ENCODE data around the gene CALML6. TPM values are rescaled to one million over a fixed set of nuclear protein-coding genes. Genes with fewer than 3 reads are reported as not detected.
"Not testable (repeated sequence)": the region's sequence is repeated elsewhere in the genome, so short reads cannot be mapped to it uniquely, and the experiment has no call there.

Gene CALML6
- total and polyA plus RNA-seq, 5 donors, result 0.18 to 0.36 (median 0.24) TPM; not detected in 2

DNA sequence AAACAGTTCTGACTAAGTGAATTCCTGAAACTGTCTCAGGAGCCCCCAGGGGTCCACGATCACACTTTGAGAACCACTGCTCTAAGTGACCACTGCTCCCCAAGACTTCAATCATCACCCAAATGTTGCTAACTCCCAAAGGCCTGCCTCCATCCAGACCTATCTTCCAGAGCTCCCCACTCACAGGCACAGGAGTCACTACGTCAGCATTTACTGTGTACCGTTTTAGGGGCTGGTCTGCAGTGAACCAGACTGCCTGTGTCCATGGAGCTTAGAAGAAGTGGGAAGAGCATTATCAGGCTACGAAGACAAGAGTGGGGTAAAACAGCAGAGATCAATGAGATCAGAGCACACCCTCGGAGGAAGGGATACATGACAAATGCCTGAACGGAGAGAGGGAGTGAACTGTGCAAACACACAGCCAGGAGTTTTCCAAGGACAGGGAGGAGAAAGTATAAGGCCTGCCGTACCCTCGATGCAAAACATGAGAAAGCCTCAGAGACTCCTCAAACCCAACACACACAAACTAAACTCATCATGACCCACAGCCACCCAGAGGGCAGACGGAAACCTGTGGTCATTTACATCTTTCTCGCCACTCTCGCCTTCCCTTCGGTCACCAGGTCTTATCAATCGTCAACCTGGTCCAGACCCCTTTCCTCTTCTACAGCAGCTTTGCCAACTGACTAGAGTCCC, 34.3 kb upstream of the CALML6 start:
- no peak overlapping the region for H3K4me3 ChIP-seq (ENCODE audit: low read length)
- H3K9me3 ChIP-seq (ENCODE audit: control insufficient read depth, low read length), result no peaks in the 10 kb centered on the region
- H3K4me1 ChIP-seq (ENCODE audit: control insufficient read depth, insufficient read depth, low read length), result peaks cover 32% of the 10 kb centered on the region
- 42% methylated on average over 13 of the region's 13 CpGs for WGBS
- no peak overlapping the region for H3K27ac ChIP-seq (ENCODE audit: low read length)
- intact Hi-C loops (cut with DNase I), result loop anchor here in 1 of 4 donors (10.0 kb wide), 1 partner anchor 46 kb away; no protein-coding TSS in a partner anchor
- peak in 1 of 3 donors; percentile 1 for DNase-seq
- H3K27me3 ChIP-seq (ENCODE audit: control insufficient read depth, insufficient read depth), result no peaks in the 10 kb centered on the region
- ATAC-seq, result no peak

DNA sequence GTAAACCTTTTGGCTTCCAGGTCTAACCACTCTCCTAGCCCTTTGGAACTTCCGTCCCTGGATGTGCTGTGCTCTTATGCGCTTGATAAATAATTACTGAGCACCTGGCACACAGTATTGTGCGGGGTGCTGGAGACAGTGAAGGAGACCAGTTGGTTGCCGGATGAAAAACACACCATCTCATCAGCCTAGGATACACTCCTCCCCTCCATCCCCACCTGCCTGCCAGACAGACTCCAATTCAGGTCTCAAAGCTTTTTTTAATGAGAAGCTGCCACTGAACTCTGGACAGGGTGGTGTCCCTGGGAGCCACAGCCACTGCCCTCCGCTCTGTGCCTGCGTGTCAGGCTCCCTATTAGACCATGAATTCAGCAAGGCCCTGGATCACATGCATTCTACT, 33.3 kb upstream of the CALML6 start:
- WGBS, result 79% methylated on average over 6 of the region's 6 CpGs

DNA sequence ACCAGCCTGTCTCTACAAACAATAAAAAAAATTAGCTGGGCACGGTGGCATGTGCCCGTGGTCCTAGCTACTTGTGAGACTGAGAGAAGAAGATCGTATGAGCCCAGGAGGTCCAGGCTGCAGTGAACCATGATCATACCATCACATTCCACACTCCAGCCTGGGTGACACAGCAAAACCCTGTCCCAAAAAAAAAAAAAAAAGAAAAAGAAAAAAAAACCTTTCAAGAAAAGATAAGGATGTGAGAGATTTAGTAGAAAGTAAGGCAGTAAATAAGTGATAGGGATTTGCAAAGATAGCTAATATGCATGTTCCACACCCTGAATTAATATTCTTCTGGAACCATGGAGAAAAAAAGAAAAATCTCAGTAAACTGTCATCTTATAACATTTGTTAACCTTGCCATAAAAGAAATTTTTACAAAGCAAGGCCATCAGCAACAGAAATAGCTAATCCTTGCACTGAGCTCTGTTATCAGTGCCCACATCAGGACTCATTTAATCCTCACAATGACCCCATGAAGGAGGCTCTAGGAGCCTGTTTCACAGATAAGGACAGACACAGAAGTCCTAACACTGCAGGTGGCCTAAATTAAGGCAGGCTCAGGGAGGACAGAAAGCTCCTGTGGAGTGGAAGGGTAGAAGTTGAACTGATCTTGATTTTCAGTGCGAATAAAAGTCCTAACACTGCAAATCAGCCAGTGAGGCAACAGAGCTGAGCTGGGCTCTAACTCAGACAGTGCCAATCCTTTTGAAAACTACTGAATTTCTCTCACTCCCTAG, 31.8 kb upstream of the CALML6 start:
- intact Hi-C loops (cut with DNase I), result loop anchor here in 1 of 4 donors (10.0 kb wide), 1 partner anchor 48 kb away; no protein-coding TSS in a partner anchor
- Histone ChIP-seq H3K4me3 (ENCODE audit: low read length) (no peak overlapping the region), H3K4me1 (ENCODE audit: control insufficient read depth, insufficient read depth, low read length) (peaks cover 25% of the 10 kb centered on the region), H3K27ac (ENCODE audit: low read length) (peak overlapping the region; percentile 30), H3K27me3 (ENCODE audit: control insufficient read depth, insufficient read depth) (no peaks in the 10 kb centered on the region), H3K9me3 (ENCODE audit: control insufficient read depth, low read length) (no peaks in the 10 kb centered on the region)
- DNase-seq (peak in 1 of 3 donors; percentile 5), ATAC-seq (peak in 1 of 2 donors; percentile 27)
- 33% methylated on average over 4 of the region's 4 CpGs for WGBS

More for the DNA sequence above, 33.3 kb upstream of the CALML6 start:
- DNase-seq (no peak), ATAC-seq (peak; percentile 16 to 34)
- H3K4me3 ChIP-seq (ENCODE audit: low read length), result no peak overlapping the region
- intact Hi-C loops (cut with DNase I), result loop anchor here in 1 of 4 donors (10.0 kb wide), 1 partner anchor 47 kb away; no protein-coding TSS in a partner anchor
- no peaks in the 10 kb centered on the region for H3K9me3 ChIP-seq (ENCODE audit: control insufficient read depth, low read length)
- no peak overlapping the region for H3K27ac ChIP-seq (ENCODE audit: low read length)
- peaks cover 24% of the 10 kb centered on the region for H3K4me1 ChIP-seq (ENCODE audit: control insufficient read depth, insufficient read depth, low read length)
- H3K27me3 ChIP-seq (ENCODE audit: control insufficient read depth, insufficient read depth), result no peaks in the 10 kb centered on the region

DNA sequence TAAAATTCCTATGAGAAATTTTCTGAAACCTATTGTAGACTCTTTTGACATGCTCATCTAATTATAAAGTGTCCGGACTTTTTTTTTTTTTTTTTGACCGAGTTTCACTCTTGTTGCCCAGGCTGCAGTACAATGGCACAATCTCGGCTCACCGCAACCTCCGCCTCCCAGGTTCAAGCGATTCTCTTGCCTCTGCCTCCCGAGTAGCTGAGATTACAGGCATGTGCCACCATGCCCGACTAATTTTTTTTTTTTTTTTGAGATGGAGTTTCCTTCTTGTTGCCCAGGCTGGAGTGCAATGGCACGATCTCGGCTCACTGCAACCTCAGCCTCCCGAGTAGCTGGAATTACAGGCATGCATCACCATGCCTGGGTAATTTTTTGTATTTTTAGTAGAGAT, 31.2 kb upstream of the CALML6 start:
- intact Hi-C loops (cut with DNase I), result loop anchor here in 1 of 4 donors (10.0 kb wide), 1 partner anchor 49 kb away; no protein-coding TSS in a partner anchor
- H3K9me3 ChIP-seq (ENCODE audit: control insufficient read depth, low read length); H3K27me3 ChIP-seq (ENCODE audit: control insufficient read depth, insufficient read depth); H3K4me3 ChIP-seq (ENCODE audit: low read length); H3K27ac ChIP-seq (ENCODE audit: low read length); ATAC-seq: not testable (repeated sequence)
- peaks cover 25% of the 10 kb centered on the region for H3K4me1 ChIP-seq (ENCODE audit: control insufficient read depth, insufficient read depth, low read length)
- DNase-seq, result peak in 1 of 3 donors; percentile 26
- WGBS, result 63% methylated on average over 11 of the region's 11 CpGs

DNA sequence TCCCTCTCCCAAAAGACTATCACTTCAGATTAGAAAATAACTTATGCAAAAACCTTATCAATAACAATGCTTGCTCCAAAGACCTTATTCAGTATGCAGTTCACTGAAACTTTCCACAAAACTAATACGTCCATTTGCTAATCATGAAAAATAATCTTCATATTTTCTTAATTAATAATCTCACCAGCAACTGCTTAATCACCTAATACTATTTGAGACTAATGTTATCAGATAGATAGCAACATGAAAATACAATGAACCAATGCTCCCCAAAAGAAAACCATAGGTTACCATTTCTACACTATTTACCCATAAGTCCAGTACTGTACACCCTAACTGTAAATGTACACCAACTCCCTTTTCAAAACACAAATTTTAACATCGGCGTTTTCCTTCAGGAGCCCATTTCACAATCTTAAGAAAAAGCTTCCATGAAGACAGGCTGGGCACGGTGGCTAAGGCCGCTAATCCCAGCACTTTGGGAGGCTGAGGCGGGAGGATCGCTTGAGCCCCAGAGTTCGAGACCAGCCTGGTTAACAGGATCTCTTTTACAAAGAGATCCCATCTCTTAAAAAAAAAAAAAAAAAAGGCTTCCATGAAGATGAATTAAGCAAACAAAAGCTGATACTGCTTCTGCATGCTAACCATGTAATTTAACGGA, 25.8 kb upstream of the CALML6 start:
- peak overlapping the region; percentile 99 for H3K4me3 ChIP-seq (ENCODE audit: low read length)
- peaks cover 13% of the 10 kb centered on the region for H3K4me1 ChIP-seq (ENCODE audit: control insufficient read depth, insufficient read depth, low read length)

DNA sequence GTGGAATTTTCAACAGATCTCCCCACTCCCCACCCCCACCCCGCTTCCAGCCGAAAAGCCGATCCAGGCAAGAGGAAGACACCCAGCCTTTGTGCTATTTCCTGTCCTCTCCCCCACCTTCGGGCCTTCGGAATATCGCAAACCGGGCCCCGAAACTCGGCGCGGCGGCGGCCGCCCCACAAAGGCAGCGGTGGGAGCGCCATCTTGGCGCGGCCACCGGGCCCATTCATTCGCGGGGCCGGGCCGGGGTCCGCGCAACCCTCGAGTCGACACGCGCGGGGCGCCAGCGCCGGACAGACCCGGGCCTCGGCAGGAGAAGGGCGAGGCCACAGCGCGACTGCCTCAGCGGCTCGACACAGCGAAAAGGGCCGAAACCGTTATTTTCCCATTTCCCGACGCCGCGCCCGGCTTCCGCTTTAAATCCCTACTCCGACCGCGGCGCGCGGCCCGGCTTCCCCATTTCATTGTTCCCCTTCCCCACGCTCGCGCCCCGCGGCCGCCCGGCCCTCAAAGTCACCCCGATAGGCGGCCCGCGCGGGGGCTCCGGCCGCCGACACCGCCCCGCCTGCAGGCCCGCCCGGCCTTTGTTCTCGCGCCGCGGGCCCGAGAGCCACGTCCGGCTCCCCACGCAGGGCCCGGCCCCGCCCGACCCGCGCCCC, 25.1 kb upstream of the CALML6 start:
- intact Hi-C loops (cut with DNase I), result loop anchor here in 2 of 4 donors (10.0 kb wide), 2 partner anchors 55 to 105 kb away; no protein-coding TSS in a partner anchor
- Histone ChIP-seq H3K4me1 (ENCODE audit: control insufficient read depth, insufficient read depth, low read length) (peaks cover 20% of the 10 kb centered on the region), H3K4me3 (ENCODE audit: low read length) (peak overlapping the region; percentile 99), H3K9me3 (ENCODE audit: control insufficient read depth, low read length) (no peaks in the 10 kb centered on the region), H3K27me3 (ENCODE audit: control insufficient read depth, insufficient read depth) (no peaks in the 10 kb centered on the region), H3K27ac (ENCODE audit: low read length) (peak overlapping the region; percentile 94)
- WGBS, result under 1% methylated on average over 88 of the region's 88 CpGs
- ATAC-seq (peak; percentile 2 to 22), DNase-seq (peak; percentile 76 to 90 (median 88))

More for the DNA sequence above, 25.8 kb upstream of the CALML6 start:
- DNase-seq (peak in 1 of 3 donors; percentile 18), ATAC-seq (no peak)
- 11% methylated on average over 9 of the region's 9 CpGs for WGBS
- intact Hi-C loops (cut with DNase I), result loop anchor here in 1 of 4 donors (10.0 kb wide), 1 partner anchor 54 kb away; no protein-coding TSS in a partner anchor
- Histone ChIP-seq H3K9me3 (ENCODE audit: control insufficient read depth, low read length) (no peaks in the 10 kb centered on the region), H3K27ac (ENCODE audit: low read length) (no peak overlapping the region), H3K27me3 (ENCODE audit: control insufficient read depth, insufficient read depth) (no peaks in the 10 kb centered on the region)

DNA sequence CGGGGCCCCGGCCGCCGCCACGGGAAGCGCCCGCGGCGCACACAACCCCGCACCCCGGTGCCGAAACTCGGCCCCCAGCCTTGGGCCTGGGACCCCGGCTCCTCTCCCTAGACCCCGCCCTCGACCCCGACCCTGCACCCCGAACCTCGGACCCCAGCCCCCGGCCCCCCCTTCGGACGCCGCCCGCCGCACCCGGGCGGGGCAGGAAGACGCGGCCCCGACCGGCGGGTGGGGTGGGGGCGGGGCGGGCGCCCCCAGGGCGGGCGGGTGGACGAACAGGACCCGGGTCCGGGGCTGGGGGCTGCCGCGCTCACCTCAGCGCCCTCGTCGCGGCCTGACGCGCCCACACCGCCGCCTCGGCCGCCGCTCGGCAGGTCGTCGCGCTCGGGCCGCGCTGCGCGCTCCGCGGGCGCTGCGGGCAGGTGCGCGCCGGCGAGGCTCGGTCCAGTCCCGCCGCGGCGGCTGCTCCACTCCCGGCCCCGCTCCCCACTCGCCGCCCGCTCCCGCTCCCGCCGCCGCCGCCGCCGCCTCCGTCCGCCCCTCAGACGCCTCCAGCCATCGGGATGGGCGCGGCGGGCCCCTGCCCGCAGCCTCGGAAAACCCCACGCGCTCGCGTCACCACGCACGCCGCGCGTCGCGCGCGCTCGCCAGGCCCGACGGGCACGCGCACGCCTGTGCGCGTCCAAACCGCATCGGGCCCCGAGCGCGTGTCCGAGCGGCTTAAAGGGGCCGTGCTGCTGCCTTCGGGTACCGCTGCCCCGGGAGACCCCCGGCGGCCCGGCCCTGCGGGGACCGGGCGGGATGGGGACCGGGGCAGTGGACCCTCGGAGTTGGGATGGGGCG, 24.3 kb upstream of the CALML6 start, which contains the start of gene GNB1:
TSS of gene GNB1 (minus strand) at position 582 of the 843 bp plus-strand sequence. CDS start 65,634 bp downstream, outside the sequence.
- Histone ChIP-seq H3K27ac (ENCODE audit: low read length) (peak within 1 kb of the TSS; percentile 94), H3K9me3 (ENCODE audit: control insufficient read depth, low read length) (no peaks in the 10 kb centered on the region), H3K4me1 (ENCODE audit: control insufficient read depth, insufficient read depth, low read length) (peaks cover 22% of the 10 kb centered on the region), H3K4me3 (ENCODE audit: low read length) (peak within 1 kb of the TSS; percentile 99), H3K27me3 (ENCODE audit: control insufficient read depth, insufficient read depth) (no peaks in the 10 kb centered on the region)
- peak; percentile 88 to 96 (median 96) for DNase-seq
- under 1% methylated on average over 135 of the region's 137 CpGs for WGBS
- peak; percentile 84 to 85 for ATAC-seq
- intact Hi-C loops (cut with DNase I), result loop anchor here in 1 of 4 donors (10.0 kb wide), 1 partner anchor 106 kb away; no protein-coding TSS in a partner anchor

DNA sequence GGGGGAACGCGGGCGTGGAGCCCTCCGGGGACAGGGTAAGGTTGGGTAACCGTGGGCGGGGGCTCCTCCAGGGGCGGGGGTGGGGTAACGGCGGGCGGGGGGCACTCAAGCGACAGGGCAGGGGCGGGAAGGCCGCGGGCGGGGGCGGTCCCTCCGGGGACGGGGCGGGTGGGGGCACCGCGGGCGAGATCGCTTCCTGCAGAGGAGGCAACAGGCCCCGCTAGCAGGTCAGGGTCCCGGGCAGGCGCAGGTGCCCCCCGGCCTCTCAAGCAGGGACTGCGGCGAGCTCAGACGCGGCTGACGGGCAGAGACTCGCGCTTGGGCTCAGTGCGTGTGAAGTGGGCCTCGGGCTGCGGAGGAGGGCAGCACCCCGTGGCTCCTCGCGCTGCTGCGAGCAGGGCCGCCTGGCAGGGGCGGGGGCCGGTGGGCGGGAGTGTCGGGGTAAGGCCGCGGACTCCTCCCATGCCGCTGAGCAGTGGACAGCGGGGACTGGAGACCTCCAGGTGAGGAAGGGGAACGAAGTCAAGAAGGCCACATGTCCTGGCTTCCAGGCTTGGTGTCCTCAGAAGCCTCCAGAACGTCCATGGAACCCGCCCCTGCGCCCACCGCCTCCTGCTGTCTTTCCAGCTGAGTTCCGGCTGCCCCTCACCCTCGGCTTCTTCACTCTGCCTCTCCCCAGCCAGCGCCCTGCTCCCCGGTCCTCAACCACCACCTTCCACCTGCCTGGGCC, 23.5 kb upstream of the CALML6 start:
- no peaks in the 10 kb centered on the region for H3K9me3 ChIP-seq (ENCODE audit: control insufficient read depth, low read length)

More for the DNA sequence above, 23.5 kb upstream of the CALML6 start:
- DNase-seq (peak; percentile 88 to 93 (median 92)), ATAC-seq (peak; percentile 72 to 83)
- Histone ChIP-seq H3K4me3 (ENCODE audit: low read length) (peak overlapping the region; percentile 99), H3K4me1 (ENCODE audit: control insufficient read depth, insufficient read depth, low read length) (peaks cover 22% of the 10 kb centered on the region), H3K27me3 (ENCODE audit: control insufficient read depth, insufficient read depth) (no peaks in the 10 kb centered on the region), H3K27ac (ENCODE audit: low read length) (peak overlapping the region; percentile 93)
- 1% methylated on average over 57 of the region's 59 CpGs for WGBS
- intact Hi-C loops (cut with DNase I), result loop anchor here in 1 of 4 donors (10.0 kb wide), 1 partner anchor 107 kb away; no protein-coding TSS in a partner anchor
